Occipital lobe (tissue), 2 donors: ENCODE measurements around the gene USP20. TPM values are rescaled to one million over a fixed set of nuclear protein-coding genes. Genes with fewer than 3 reads are reported as not detected.
A peak's percentile ranks its signal among the peaks of the same experiment; 100 is the strongest.

Experiments
- DNase-seq: peaks from one replicate; lab custom pipeline; 2025; lab: John Stamatoyannopoulos, UW
- total RNA-seq: library from RNA; depleted of rRNA; stranded (reverse); fragments of >200 nt; gene quantifications from one replicate; pipeline ENCODE4 v1.2.3, GENCODE V29; 2014

USP20 gene
- total RNA-seq, 1 donor from 2014 or later: 9.8 TPM

DNA sequence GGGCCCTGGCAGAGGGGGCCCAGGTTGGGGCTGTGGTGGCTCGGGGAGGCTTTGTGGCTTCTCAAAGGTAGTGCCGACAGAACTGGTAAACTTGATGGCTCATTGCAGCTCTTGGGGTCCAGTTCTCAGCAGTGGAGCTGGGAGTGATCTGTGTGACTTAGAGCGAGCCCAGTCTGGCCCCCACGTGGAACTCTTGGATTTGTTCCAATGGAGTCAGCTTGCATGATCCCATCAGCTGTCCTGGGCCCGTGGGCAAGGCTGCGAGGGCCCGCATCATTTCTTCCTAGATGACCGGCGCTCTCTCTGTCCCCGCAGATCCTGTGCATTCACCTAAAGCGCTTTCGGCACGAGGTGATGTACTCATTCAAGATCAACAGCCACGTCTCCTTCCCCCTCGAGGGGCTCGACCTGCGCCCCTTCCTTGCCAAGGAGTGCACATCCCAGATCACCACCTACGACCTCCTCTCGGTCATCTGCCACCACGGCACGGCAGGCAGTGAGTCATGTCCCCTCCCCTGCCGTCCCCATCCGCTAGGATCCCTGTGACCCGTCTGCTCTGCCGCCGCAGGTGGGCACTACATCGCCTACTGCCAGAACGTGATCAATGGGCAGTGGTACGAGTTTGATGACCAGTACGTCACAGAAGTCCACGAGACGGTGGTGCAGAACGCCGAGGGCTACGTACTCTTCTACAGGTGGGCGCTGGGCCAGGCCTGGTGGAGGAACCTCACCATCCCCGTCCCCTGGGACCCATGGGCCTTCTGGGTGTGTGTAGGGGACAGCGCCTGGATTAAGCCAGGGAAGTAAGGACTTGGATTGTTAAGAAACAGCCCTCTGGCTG, 39.2 kb downstream of the USP20 start:
- DNase-seq: no peak

DNA sequence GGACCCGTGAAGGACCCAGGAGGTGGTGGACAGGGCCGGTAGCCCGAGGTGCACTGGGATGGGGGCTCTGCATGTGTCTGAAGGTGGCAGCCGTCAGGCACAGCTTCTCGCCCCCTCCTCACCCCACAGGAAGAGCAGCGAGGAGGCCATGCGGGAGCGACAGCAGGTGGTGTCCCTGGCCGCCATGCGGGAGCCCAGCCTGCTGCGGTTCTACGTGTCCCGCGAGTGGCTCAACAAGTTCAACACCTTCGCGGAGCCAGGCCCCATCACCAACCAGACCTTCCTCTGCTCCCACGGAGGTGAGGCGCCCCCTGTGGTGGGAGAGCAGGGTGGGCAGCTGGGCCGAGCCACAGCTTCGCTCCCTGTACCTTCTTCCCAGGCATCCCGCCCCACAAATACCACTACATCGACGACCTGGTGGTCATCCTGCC, 39.9 kb downstream of the USP20 start:
- no peak for DNase-seq

DNA sequence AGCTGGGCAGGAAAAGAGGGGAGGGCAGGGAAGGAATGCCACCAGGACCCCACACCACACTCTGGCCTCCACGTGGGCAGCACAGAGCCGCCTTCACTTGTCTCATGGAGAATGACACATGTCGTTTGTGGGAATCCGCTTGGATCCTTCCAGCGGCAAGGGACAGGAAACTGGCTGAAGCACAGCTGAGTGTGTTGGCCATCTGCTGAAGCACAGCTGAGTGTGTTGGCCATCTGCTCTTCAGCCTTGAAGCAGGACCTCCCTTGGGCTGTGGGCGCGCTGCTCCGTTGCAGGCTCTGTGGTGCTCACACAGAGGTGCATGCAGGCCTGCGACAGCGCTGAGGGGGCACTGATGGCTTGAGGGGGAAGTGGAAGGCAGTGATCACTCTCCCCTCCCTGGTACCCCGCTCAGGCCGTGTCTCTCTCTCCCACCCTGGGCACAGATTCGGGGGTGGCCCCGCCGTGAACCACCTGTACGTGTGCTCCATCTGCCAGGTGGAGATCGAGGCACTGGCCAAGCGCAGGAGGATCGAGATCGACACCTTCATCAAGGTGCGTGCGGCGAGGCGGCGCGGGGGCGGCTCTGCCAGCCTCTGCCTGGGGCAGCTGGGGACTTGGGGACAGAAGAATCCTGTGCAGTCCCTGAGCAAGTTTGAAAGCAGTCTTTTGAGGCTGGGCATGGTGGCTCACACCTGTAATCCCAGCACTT, 40.6 kb downstream of the USP20 start:
- no peak for DNase-seq

DNA sequence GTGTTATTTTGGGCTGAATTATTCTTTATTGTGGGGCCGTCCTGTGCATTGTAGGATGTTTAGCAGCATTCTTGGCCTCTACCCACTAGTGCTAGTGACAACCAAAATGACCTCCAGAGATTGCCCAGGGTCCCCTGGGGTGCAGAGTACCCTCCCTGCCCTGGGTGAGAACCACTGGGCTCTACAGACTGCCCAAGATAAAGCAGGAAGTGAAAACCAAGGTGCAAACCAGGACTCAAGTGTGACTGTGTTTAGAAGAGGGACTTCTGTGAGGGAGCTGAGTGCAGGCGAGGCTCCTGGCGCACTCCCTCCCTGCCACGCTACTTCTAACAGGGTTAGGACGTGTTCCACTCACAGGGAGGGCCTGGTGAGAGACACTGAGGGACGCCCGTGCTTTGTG, 41.6 kb downstream of the USP20 start:
- DNase-seq: no peak

DNA sequence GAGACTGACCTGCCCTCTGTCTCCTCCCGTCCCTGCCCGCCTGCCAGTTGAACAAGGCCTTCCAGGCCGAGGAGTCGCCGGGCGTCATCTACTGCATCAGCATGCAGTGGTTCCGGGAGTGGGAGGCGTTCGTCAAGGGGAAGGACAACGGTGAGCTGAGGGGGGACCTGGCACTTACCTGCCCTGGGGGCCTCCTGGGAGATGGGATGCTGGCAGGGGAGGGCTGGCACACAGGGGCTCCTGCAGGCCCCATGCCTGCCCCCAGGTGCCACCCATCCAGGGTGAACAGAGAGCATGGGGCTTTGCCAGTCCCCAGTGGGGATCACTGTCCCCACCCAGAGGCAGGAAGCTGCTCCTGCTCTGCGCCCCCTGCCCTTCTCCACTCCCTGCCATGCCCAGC, 43.0 kb downstream of the USP20 start:
- no peak for DNase-seq

DNA sequence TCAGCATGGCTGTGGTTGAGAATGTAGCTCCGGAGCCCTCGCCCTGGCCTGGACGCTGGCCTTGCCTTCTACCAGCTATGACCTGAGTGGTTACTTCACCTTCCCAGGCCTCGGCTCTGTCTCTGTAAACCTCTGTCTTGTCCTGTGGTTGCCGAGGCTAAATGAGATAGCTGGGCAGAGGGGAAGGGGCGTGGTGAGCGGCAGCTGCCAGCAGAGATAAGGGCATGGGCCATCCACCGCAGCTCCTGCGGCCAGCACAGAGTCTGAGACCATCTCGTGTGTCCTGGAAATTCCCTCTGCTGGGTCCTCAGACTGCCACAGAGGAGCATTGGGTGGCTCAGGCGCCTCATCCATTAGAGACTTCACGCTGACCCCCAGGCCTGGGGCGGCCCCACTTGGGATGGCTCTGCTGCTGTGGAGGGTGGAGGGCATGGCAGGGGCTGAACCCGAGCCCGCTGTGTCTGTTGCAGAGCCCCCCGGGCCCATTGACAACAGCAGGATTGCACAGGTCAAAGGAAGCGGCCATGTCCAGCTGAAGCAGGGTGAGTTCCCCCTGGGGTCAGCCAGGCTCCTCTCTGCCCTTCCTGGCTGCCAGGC, 43.9 kb downstream of the USP20 start:
- DNase-seq: no peak

DNA sequence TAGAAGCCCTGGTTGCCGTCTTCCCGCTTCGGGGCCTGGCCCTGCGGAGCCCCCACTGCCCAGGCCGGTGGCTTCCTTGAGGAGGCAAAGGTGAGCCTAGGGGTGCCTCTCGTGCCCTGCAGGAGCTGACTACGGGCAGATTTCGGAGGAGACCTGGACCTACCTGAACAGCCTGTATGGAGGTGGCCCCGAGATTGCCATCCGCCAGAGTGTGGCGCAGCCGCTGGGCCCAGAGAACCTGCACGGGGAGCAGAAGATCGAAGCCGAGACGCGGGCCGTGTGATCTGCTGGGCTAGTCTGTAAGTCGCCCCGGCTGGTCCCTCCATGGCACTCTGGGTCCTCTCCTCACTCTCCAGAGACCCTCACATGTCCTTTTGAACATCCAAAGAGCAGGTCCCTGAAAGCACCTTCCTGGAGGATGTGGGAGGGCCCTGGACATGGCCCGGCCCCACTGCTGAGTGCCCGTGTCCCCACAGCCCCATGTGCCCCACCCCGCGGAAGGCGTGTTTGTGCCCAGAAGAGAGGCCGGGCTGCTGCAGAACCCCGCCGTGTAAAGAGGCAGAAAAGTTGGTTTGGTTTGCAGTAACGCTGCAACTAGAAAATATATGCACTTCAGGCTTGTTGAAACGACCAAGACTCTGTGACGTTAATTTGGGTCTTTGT, 44.9 kb downstream of the USP20 start:
- DNase-seq: no peak

DNA sequence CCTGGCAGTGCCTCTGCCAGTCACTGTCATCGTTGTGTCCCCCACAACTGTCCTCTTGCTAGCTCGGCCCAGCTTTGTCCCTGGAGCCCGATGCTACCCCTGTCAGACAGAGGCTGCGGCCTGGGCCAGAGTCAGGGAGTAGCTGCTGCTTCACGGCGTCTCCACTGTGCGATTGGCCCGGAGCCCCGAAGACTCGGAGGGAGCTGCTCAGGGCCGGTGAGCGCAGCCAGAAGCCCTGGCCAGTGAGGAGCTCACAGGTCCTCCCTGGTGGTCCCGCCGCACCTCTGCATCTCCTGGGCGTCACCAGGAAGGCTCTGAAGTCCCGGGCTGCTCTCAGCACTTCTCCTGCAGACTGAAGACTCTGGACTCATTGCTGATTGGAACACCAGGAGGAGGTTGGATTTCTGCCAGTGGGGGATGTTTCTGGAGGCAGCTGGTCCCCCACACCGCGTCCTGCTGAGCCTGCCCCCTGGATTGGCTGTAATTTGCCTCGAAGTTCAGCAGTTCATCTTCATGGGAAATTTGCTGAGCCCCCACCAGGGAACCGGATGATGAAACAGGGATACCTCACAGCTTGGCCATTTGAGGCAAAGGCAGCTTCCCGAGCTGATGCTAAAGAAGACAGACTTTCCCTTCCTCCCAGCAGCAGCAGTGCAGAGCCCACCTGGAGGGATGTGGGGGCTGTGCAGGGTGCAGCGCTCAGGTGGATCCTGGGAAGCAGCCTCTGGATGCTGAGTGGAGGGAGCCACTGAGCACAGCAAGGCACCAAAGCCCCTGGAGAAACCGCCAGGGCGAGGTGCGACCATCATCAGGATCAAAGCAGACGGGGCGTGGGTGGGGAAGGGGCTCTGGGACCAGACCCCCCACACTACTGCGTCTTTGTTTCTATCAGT, 45.6 kb downstream of the USP20 start:
- DNase-seq: no peak

DNA sequence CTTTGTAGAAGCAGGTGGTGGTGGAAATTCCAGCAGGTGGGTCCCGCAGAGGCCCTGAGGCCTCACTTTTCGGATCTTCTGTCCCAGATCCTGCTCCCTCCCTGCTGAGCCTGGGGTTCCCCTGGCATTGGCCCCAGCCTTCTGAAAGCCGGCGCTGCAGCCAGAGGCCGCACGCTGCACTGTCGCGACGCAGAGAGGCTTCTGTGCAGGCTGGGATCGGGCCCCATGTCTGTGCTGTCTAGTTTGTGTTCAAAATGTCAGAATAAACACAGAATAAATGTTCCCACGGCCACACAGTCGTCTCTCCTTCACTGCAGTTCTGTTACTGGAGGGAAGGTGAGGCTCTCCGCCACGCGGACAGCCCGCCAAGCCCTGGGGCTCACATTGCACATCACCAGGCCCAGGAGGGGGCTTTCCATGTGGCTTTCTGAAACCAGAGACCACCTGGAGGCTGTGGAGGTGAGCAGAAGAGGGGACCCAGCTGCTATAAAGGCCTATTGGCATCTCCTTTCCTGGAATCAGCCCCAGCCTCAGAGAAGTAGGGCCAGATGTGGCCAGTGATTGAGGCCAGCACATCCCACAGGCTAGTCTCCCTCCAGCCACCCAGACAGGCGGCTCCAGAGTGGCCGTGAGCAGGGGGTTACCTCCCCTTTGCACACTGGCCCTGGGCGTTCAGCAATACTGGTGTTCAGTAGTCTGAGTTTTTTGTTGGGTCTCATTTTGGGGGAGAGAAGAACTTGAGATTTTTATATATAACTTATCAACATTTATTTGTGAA, 46.5 kb downstream of the USP20 start:
- DNase-seq: no peak

DNA sequence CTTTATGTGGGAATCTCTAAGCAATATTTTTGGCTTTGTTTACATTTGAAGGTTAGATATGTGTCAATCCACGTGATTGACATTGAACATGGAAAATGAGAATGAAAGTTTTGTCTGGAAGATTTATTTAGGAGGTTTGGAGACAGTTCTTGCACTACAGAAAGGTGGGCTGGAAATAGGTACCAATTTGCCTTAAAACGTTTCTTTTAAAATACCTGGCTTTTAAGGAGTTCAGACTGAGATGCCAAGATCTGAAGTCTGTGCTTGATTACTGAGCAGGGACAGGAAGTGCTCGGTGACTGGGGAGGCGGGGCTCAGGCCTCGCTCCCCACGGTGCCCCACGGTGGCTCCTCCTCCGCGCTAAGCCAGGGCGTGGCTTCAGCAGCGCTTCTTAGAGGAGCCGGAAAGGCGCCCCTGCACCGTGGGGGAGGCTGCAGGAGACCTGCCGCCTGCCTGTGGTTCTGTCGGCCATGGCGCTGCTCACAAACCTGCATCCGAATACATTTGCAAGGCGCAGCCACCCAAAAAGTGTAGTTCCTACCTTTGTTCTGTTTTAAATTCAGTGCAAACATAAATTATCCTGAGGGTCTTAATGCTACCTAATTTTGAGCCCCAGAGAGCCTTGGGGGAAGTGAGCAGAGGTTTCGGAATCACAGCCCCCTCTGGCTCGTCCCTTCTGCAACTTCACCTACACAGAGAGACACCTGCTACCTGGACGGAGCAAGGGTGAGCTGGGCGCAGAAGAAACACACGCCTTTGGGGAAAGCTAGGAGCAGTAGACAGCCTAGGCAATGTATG, 49.2 kb downstream of the USP20 start:
- peak; percentile 61 for DNase-seq

DNA sequence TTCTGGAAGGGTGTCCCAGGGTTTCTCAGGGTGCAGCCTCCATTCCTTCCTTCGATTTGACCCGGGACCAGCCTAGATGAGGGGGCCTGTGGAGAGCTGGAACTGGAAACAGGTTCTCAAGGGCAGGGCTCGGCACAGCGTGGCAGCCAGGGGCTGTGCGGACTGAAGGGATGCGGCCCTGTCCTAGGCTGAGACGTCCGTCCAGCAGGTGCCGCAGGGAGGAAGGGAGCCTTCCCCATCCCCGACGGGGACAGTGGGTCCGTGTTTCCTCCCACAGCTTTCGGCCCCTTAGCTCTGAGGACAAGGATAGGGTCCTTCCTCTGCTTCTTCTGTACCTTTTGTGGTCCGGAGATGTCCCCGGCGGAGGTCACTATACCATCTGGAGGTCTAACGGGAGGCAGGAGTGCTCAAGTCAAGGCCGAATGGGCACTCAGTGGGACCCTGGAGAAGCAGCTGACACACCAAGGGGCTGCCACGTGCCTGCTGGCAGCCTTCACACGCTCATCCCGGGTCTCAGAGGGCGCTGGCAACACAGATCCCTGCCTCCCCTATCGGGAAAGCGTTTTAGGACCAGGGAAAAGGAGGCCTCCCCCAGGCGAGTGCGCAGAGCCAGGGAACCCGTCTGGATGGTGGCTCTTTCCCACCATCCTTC, 49.9 kb downstream of the USP20 start:
- no peak for DNase-seq

DNA sequence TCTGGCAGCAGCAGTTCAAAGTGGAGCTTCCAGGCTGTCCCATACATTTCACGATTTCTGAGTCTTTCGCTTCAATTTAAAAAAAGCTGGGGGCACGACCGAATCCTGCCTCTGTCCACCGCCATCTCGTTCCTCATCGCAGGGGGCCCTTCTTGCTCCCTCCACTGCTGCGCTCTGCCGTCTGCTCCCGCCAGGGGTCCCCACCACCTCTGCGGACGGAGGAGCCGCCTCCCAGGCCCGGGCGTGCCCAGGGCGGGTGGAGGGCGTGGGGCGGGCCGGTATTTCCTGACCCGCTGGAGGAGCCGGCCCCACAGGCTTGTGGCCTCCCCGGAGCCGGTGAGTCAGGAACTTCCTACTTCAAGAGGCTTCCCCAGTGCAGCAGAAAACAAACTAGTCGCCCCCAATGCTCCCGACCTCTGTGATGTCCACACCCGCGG, 50.4 kb downstream of the USP20 start:
- DNase-seq: peak; percentile 80

DNA sequence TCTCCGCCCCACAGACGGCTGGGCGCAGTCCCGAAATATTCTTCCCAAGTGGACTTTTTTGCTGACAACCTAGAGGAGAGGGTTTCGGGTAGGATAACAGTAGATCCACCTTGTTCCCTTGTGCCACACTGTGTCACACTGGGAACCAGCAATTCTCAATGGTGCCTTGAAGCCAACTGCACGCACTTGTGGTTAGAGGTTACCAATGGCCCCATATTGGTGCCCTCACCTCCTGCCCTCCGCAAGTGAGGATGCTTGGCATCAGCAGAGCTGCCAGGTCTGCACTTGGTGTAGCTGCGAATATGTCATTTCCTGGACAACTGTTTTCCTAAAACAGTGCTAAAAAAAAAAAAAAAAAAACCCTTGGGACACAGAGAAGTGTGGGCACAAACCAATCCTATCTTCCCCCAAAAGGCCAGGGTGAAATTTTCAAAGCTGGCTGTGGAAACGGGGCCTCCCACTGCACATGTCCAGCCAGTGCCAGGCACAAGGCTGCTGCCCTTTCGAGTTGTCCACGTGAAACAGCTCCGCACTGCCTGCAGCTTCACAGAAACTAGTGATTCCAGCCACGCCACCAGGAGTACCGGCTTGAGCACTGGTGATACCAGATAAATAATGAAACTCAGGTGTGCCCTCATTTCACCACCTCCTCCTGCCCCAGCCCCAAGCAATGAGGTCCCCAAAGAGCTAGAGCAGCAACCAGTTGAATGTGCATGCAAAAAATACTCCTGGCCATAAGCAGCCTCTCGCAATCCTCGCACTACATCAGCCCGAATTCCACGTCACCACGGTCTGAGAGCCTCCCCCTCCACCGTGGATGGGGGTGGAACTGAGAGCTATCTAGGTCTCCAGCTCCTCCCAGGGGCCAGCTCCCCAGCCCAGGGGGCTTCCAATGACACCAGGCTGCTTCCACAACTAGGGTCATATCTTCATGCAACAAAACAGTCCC, 51.2 kb downstream of the USP20 start:
- no peak for DNase-seq

DNA sequence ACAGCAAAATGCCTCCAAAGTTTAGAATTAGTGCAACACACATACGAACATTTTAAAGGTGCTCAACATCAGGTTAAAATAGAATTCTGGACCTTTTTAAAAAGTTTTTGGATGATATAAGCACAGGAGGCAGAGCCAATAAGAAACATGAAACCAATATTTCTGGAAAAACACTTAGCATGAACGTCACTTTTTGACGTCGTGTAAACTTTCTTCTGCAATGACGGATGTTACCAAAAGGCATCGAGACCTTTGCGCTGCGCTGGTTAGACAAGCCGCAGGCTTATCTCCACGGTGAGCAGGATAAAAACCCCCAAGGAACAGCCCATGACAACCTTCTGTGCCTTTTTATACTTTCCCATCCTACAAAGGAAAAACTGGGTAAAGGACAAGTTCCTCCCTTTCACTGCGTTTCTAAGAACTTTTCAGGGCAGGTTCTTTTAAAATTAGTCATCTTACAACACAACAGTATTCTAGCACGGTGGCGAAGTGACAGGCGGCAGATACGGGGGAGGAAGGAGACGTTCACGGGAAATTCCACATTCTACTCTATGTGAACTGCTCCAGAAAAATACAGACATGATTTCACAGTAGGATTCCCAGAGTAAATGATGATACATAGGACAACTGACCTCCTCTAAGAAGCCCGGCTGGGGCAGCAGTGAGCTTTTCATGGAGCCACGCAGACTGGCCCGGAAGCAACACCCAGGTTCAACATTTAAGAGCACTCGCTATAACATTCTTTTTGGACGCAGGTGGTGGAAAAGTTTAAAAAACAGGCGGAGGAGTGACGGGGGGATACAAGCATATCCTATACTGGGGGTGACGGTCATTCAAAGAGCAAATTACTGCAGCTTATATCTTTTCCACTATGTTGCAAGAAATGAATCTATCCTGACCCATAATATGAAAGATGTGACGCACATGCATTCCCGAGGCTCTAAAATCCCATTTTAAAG, 52.4 kb downstream of the USP20 start:
- no peak for DNase-seq

DNA sequence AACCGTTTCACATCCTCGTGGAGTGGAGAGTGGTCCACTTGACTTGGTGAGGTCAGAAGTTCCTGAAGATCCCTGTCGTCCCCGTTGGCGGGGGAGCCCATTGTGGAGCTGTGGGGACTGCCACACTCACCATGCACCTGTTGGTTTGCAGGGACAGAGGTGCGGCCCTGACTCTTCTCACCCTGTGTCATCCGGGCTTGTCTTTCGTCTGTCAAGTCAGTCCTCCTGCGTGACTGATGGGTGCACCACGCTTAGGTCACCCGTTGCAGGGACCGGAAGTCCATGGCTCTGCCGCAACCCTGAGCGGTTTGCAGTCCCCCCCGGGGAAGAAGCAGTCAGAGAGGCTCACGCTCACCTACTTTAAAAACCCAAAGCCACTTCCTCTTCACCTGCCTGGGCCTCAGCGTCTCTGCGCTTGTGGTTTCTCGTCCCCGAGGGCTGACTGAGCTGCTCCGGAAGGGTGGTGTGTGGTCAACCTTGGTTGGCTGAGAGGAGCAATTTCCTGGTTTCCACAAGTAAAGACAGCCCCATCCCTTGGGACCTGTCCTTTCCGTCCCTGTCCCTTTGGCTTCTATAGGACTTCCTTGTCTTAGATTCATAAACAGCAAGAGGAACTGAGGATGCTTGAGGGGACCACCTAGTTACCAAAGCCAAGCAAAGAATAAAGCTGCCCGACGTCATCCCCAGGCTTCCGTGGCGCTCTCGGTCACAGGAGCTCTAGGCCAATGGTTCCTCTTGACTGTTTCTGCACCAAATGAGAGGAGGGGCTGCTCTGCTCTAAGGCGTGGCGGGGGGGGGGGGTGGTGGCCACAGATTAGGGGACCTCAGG, 53.2 kb downstream of the USP20 start:
- no peak for DNase-seq
